DMS153 treated with DMSO at 0.1 percent for 48 hours (cell line): ENCODE measurements around the gene KIF5C.
A peak's percentile ranks its signal among the peaks of the same experiment; 100 is the strongest.
"Not testable (repeated sequence)": the region's sequence is repeated elsewhere in the genome, so short reads cannot be mapped to it uniquely, and the experiment has no call there.

Source experiments
- DNase-seq: peaks from one replicate; lab custom pipeline; 2025; ENCODE audit not compliant: unreplicated experiment; lab: John Stamatoyannopoulos, UW

Gene KIF5C

GRCh38 chr2:148959745-148960144 lies 84.7 kb downstream of the KIF5C start:
- no peak for DNase-seq

GRCh38 chr2:148960483-148960882 lies 85.5 kb downstream of the KIF5C start:
- no peak for DNase-seq

GRCh38 chr2:148963461-148963860 lies 88.4 kb downstream of the KIF5C start:
- no peak for DNase-seq

GRCh38 chr2:148965623-148966437 lies 90.8 kb downstream of the KIF5C start:
- peak; percentile 69 for DNase-seq

- no peak for DNase-seq
Measured at GRCh38 chr2:148966438-148966758, 91.4 kb downstream of the KIF5C start.

GRCh38 chr2:148967056-148967455 lies 92.0 kb downstream of the KIF5C start:
- no peak for DNase-seq

GRCh38 chr2:148967578-148967977 lies 92.6 kb downstream of the KIF5C start:
- DNase-seq: no peak

- no peak for DNase-seq
Measured at GRCh38 chr2:148968301-148968700, 93.3 kb downstream of the KIF5C start.

GRCh38 chr2:148968776-148969319 lies 93.8 kb downstream of the KIF5C start:
- DNase-seq: no peak

GRCh38 chr2:148969659-148970061 lies 94.6 kb downstream of the KIF5C start:
- DNase-seq: no peak

GRCh38 chr2:148970385-148970784 lies 95.4 kb downstream of the KIF5C start:
- no peak for DNase-seq

- DNase-seq: no peak
Measured at GRCh38 chr2:148971547-148971946, 96.5 kb downstream of the KIF5C start.

- DNase-seq: no peak
Measured at GRCh38 chr2:148974095-148974494, 99.1 kb downstream of the KIF5C start.

- DNase-seq: no peak
Measured at GRCh38 chr2:148978026-148978685, 103.1 kb downstream of the KIF5C start.

- DNase-seq: no peak
Measured at GRCh38 chr2:148978706-148979105, 103.7 kb downstream of the KIF5C start.

GRCh38 chr2:148979164-148979918 lies 104.3 kb downstream of the KIF5C start:
- no peak for DNase-seq

- DNase-seq: no peak
Measured at GRCh38 chr2:148979919-148980277, 104.9 kb downstream of the KIF5C start.

- not testable (repeated sequence) for DNase-seq
Measured at GRCh38 chr2:148980496-148980895, 105.5 kb downstream of the KIF5C start.

- DNase-seq: no peak
Measured at GRCh38 chr2:148981324-148981723, 106.3 kb downstream of the KIF5C start.

GRCh38 chr2:148981781-148982180 lies 106.8 kb downstream of the KIF5C start:
- no peak for DNase-seq

- no peak for DNase-seq
Measured at GRCh38 chr2:148982282-148982681, 107.3 kb downstream of the KIF5C start.

GRCh38 chr2:148983896-148984295 lies 108.9 kb downstream of the KIF5C start:
- no peak for DNase-seq
